IMR-90 (cell line): ENCODE measurements around the gene DNAH8. TPM values are rescaled to one million over a fixed set of nuclear protein-coding genes. Genes with fewer than 3 reads are reported as not detected.

Source experiments
- ATAC-seq: fragments of 200-7000 bp; cut with Tn5 transposase; 2 replicates; pipeline ENCODE4 v1.9.1; 2020; ENCODE audit warnings: low read depth, mild to moderate bottlenecking, moderate library complexity
- BruUV-seq: library from RNA; stranded (reverse); fragments of 400-500 nt; replicated peaks from 2 replicates; lab custom pipeline; 2021; lab: Mats Ljungman, UMichigan
- CTCF ChIA-PET: fragments of 300-600 bp; formaldehyde crosslinking; extraction: SDS; loops from one replicate; lab custom pipeline; 2021; ENCODE audit warnings: antibody characterized with exemption; lab: Yijun Ruan, JAX
- POLR2A ChIA-PET: fragments of 300-600 bp; sonication (Branson Sonifier 250); formaldehyde crosslinking; loops from one replicate; lab custom pipeline; 2022; ENCODE audit warnings: antibody characterized with exemption; ENCODE audit not compliant: unreplicated experiment; lab: Charles Lee
- DNase-seq: peaks from one replicate; pipeline ENCODE4 v3.0.0; 2013
- H2AFZ ChIP-seq: replicated peaks from 2 replicates; pipeline ENCODE3; 2013; ENCODE audit warnings: low read length, mild to moderate bottlenecking; ENCODE audit not compliant: poor library complexity
- H2AK5ac ChIP-seq: 2 replicates; pipeline ENCODE4 v1.6.1; 2013; ENCODE audit warnings: low read depth, low read length, inconsistent platforms
- H2AK9ac ChIP-seq: replicated peaks from 2 replicates; pipeline ENCODE3; 2013; ENCODE audit warnings: mild to moderate bottlenecking, low read depth, low read length, moderate library complexity; ENCODE audit not compliant: poor library complexity
- H2BK120ac ChIP-seq: 2 replicates; pipeline ENCODE4 v1.6.1; 2013; ENCODE audit warnings: low read depth, low read length, inconsistent platforms
- H2BK15ac ChIP-seq: 3 replicates; pipeline ENCODE4 v1.6.1; 2013; ENCODE audit warnings: low read depth, low read length, inconsistent platforms
- H2BK20ac ChIP-seq: 2 replicates; pipeline ENCODE4 v1.6.1; 2013; ENCODE audit warnings: low read depth, mild to moderate bottlenecking, inconsistent platforms, low read length, moderate library complexity
- H2BK5ac ChIP-seq: 2 replicates; pipeline ENCODE4 v1.6.1; 2013; ENCODE audit warnings: mild to moderate bottlenecking, low read depth, low read length, inconsistent platforms; ENCODE audit not compliant: poor library complexity, severe bottlenecking
- H3K14ac ChIP-seq: replicated peaks from 2 replicates; pipeline ENCODE4 v1.6.1; 2013; ENCODE audit warnings: low read depth, low read length, inconsistent platforms
- H3K18ac ChIP-seq: 2 replicates; pipeline ENCODE4 v1.6.1; 2013; ENCODE audit warnings: low read depth, low read length, control low read depth
- H3K23ac ChIP-seq: 2 replicates; pipeline ENCODE4 v1.6.1; 2013; ENCODE audit warnings: low read depth, low read length, inconsistent platforms
- H3K27ac ChIP-seq: 2 replicates; pipeline ENCODE4 v1.5.1; 2013; ENCODE audit warnings: mild to moderate bottlenecking, control low read depth, low read length; ENCODE audit not compliant: insufficient read depth
- H3K27me3 ChIP-seq: 2 replicates; pipeline ENCODE4 v1.6.1; 2013; ENCODE audit warnings: low read length; ENCODE audit not compliant: control insufficient read depth, insufficient read depth
- H3K36me3 ChIP-seq: 2 replicates; pipeline ENCODE4 v1.6.1; 2013; ENCODE audit warnings: low read length, mixed read lengths; ENCODE audit not compliant: control insufficient read depth, insufficient read depth
- H3K4ac ChIP-seq: 2 replicates; pipeline ENCODE4 v1.6.1; 2013; ENCODE audit warnings: low read depth, low read length, inconsistent platforms
- H3K4me1 ChIP-seq: 2 replicates; pipeline ENCODE4 v1.6.1; 2013; ENCODE audit warnings: low read length, mixed read lengths; ENCODE audit not compliant: control insufficient read depth, insufficient read depth
- H3K4me2 ChIP-seq: 2 replicates; pipeline ENCODE4 v1.6.1; 2013; ENCODE audit warnings: low read depth, mild to moderate bottlenecking, control low read depth, low read length, moderate library complexity
- H3K4me3 ChIP-seq: 2 replicates; pipeline ENCODE4 v1.5.1; 2013; ENCODE audit warnings: low read depth, mild to moderate bottlenecking, control low read depth, low read length, moderate library complexity; ENCODE audit not compliant: insufficient read depth
- H3K56ac ChIP-seq: 2 replicates; pipeline ENCODE4 v1.6.1; 2013; ENCODE audit warnings: low read length, inconsistent platforms; ENCODE audit not compliant: insufficient read depth; ENCODE audit errors: extremely low read depth
- H3K79me1 ChIP-seq, 2 experiments: 2 replicates each; pipeline ENCODE4 v1.6.1; 2013; ENCODE audit warnings: low read length in 2 of 2, inconsistent platforms in 1 of 2, low read depth in 1 of 2
- H3K9ac ChIP-seq: 2 replicates; pipeline ENCODE4 v1.6.1; 2013; ENCODE audit warnings: low read depth, low read length, control low read depth
- H3K9me1 ChIP-seq: 2 replicates; pipeline ENCODE4 v1.6.1; 2013; ENCODE audit warnings: low read length, inconsistent platforms; ENCODE audit not compliant: insufficient read depth
- H3K9me3 ChIP-seq: 2 replicates; pipeline ENCODE4 v1.6.1; 2013; ENCODE audit warnings: low read length; ENCODE audit not compliant: control insufficient read depth, insufficient read depth
- H4K20me1 ChIP-seq: 2 replicates; pipeline ENCODE4 v1.6.1; 2013; ENCODE audit warnings: low read length, inconsistent platforms; ENCODE audit not compliant: insufficient read depth
- H4K5ac ChIP-seq: 2 replicates; pipeline ENCODE4 v1.6.1; 2013; ENCODE audit warnings: mild to moderate bottlenecking, low read depth, low read length, control low read depth
- H4K8ac ChIP-seq, 2 experiments: 2 replicates each; pipeline ENCODE4 v1.6.1; 2013; ENCODE audit warnings: low read depth in 2 of 2, low read length in 2 of 2, control low read depth in 1 of 2, inconsistent platforms in 1 of 2
- H4K91ac ChIP-seq: 2 replicates; pipeline ENCODE4 v1.6.1; 2013; ENCODE audit warnings: low read depth, low read length, inconsistent platforms; ENCODE audit not compliant: insufficient read depth
- BHLHE40 ChIP-seq: fragments of 150-350 bp; IDR thresholded peaks from 2 replicates; pipeline ENCODE4 v1.6.1; 2016; ENCODE audit warnings: mild to moderate bottlenecking, low read depth, low read length
- CEBPB ChIP-seq: IDR thresholded peaks from 2 replicates; pipeline ENCODE4 v1.6.1; 2012; ENCODE audit warnings: low read depth, low read length, improper control_type of control experiment
- CHD1 ChIP-seq: IDR thresholded peaks from 2 replicates; pipeline ENCODE4 v1.6.1; 2012; ENCODE audit warnings: low read depth, low read length, improper control_type of control experiment
- CTCF ChIP-seq: conservative IDR thresholded peaks from 2 replicates; pipeline ENCODE4 v1.5.1; 2012; ENCODE audit warnings: mild to moderate bottlenecking, low read depth, low read length, improper control_type of control experiment
- ELK1 ChIP-seq: fragments of 150-350 bp; IDR thresholded peaks from 2 replicates; pipeline ENCODE4 v1.6.1; 2016; ENCODE audit warnings: low read depth, mild to moderate bottlenecking, low read length, moderate library complexity, borderline replicate concordance
- MAFK ChIP-seq: IDR thresholded peaks from 2 replicates; pipeline ENCODE4 v1.6.1; 2012; ENCODE audit warnings: low read depth, low read length, improper control_type of control experiment
- MAZ ChIP-seq: IDR thresholded peaks from 2 replicates; pipeline ENCODE4 v1.6.1; 2012; ENCODE audit warnings: low read depth, mild to moderate bottlenecking, low read length, improper control_type of control experiment, moderate library complexity, borderline replicate concordance
- MXI1 ChIP-seq: IDR thresholded peaks from 2 replicates; pipeline ENCODE4 v1.6.1; 2012; ENCODE audit warnings: low read depth, mild to moderate bottlenecking, low read length, moderate library complexity, borderline replicate concordance
- NFE2L2 ChIP-seq: fragments of 150-350 bp; IDR thresholded peaks from 2 replicates; pipeline ENCODE4 v1.6.1; 2016; ENCODE audit warnings: low read depth, mild to moderate bottlenecking, low read length
- POLR2A ChIP-seq: IDR thresholded peaks from 2 replicates; pipeline ENCODE4 v1.6.1; 2012; ENCODE audit warnings: mild to moderate bottlenecking, low read depth, low read length
- RAD21 ChIP-seq: IDR thresholded peaks from 2 replicates; pipeline ENCODE4 v1.6.1; 2012; ENCODE audit warnings: low read length, improper control_type of control experiment
- RCOR1 ChIP-seq: IDR thresholded peaks from 2 replicates; pipeline ENCODE4 v1.6.1; 2012; ENCODE audit warnings: mild to moderate bottlenecking, low read length, improper control_type of control experiment; ENCODE audit not compliant: insufficient replicate concordance
- RFX5 ChIP-seq: IDR thresholded peaks from 2 replicates; pipeline ENCODE4 v1.8.0; 2012; ENCODE audit warnings: low read depth, mild to moderate bottlenecking, low read length, moderate library complexity
- SMC3 ChIP-seq: fragments of 150-350 bp; IDR thresholded peaks from 2 replicates; pipeline ENCODE4 v1.6.1; 2016; ENCODE audit warnings: low read depth, mild to moderate bottlenecking, antibody characterized with exemption, low read length, moderate library complexity
- WGBS, 2 experiments: methylation state at CpG; one replicate each; pipeline versions ENCODE4 v1.1.5 to v1.1.7; 2013; ENCODE audit warnings: missing lambda C conversion rate in 2 of 2; ENCODE audit not compliant: insufficient read length in 1 of 2; ENCODE audit errors: extremely low coverage in 2 of 2; 5-methylcytosine and 5-hydroxymethylcytosine counted together
- dilution Hi-C: fragments of 300-500 bp; cut with HindIII; formaldehyde crosslinking; loops from one replicate; pipeline ENCODE4 v1.14.3; 2018; ENCODE audit warnings: low sequenced_read_pairs; ENCODE audit not compliant: unreplicated experiment
- in situ Hi-C: fragments of 300-500 bp; cut with MboI; formaldehyde crosslinking; loops from 3 replicates; pipeline ENCODE4 v1.14.3; 2019; ENCODE audit warnings: low sequenced_read_pairs, inconsistent platforms, mixed read lengths
- intact Hi-C: fragments of 100-400 bp; cut with micrococcal nuclease; formaldehyde crosslinking; loops from 2 replicates; pipeline ENCODE4 v1.10.0; 2022
- polyA plus RNA-seq, 3 experiments: library from polyadenylated mRNA; depleted of rRNA; stranded (reverse); fragments of >200 nt; gene quantifications; 2 replicates each; pipeline ENCODE4 v1.2.3, GENCODE V29; 2012; ENCODE audit warnings: low replicate concordance in 1 of 3
- total RNA-seq: library from RNA; depleted of rRNA; stranded (reverse); fragments of >200 nt; gene quantifications from 2 replicates; pipeline ENCODE4 v1.2.3, GENCODE V29; 2012

Gene DNAH8
- total and polyA plus RNA-seq, 2 of the 4 experiments (the other 2 are of a cell fraction): not detected

- dilution Hi-C loops: no loop called here
- no peak overlapping the region for H2BK20ac ChIP-seq
- no peaks in the 10 kb centered on the region for H3K36me3 ChIP-seq
- no peak overlapping the region for H3K4ac ChIP-seq
- H2BK5ac ChIP-seq: no peak overlapping the region
- no TSS peak for BruUV-seq
- H2AFZ ChIP-seq: no peak overlapping the region
- H3K9me3 ChIP-seq: no peaks in the 10 kb centered on the region
- no peak for ATAC-seq
- no peaks in the 10 kb centered on the region for H3K27me3 ChIP-seq
- CTCF ChIA-PET: no interaction called here
- no peak for DNase-seq
- no peaks in the 10 kb centered on the region for H4K20me1 ChIP-seq
- H2AK9ac ChIP-seq: no peak overlapping the region
- in situ Hi-C loops: no loop called here
- H3K27ac ChIP-seq: no peak overlapping the region
- intact Hi-C loops: no loop called here
- H3K79me1 ChIP-seq: no peaks in the 10 kb centered on the region
- no peak overlapping the region for H4K91ac ChIP-seq
- no peaks in the 10 kb centered on the region; the same call in 1 of the 2 replicates for H3K9me1 ChIP-seq
- no peak overlapping the region for H3K4me3 ChIP-seq
- no peak overlapping the region for H3K9ac ChIP-seq
- no peak overlapping the region for H2AK5ac ChIP-seq
- no CpG with 5 or more reads among the region's 4 CpGs for WGBS, 2 experiments
- H3K56ac ChIP-seq: no peak overlapping the region
- H2BK15ac ChIP-seq: no peak overlapping the region
- no peak overlapping the region for H4K5ac ChIP-seq
- no peak overlapping the region for H3K4me2 ChIP-seq
- no peak overlapping the region for H3K18ac ChIP-seq
- no peak for TF ChIP-seq NFE2L2
- TF ChIP-seq MAFK: no peak
- TF ChIP-seq CEBPB: no peak
- no peak for TF ChIP-seq ELK1
- TF ChIP-seq CHD1: no peak
- TF ChIP-seq RAD21: no peak
- TF ChIP-seq MXI1: no peak
- TF ChIP-seq POLR2A: no peak
- no peak for TF ChIP-seq MAZ
- TF ChIP-seq RFX5: no peak
- TF ChIP-seq SMC3: no peak
- TF ChIP-seq RCOR1: no peak
- no peak for TF ChIP-seq BHLHE40
- TF ChIP-seq CTCF: no peak
- H2BK120ac ChIP-seq: no peak overlapping the region
- no peak overlapping the region for H3K23ac ChIP-seq
- no peak overlapping the region for H3K14ac ChIP-seq
- no peaks in the 10 kb centered on the region for H3K4me1 ChIP-seq
- H4K8ac ChIP-seq: no peak overlapping the region
- POLR2A ChIA-PET: no interaction called here
Measured at GRCh38 chr6:38942442-38942841, 227.3 kb downstream of the DNAH8 start.
